ENCODE results near the gene MAP4K3. TPM values are rescaled to one million over a fixed set of nuclear protein-coding genes. Genes with fewer than 3 reads are reported as not detected.
A peak's percentile ranks its signal among the peaks of the same experiment; 100 is the strongest.
"Not testable (repeated sequence)": the region's sequence is repeated elsewhere in the genome, so short reads cannot be mapped to it uniquely, and the experiment has no call there.

MAP4K3 gene
- total and polyA plus RNA-seq, 5 donors = 18.7 to 50.0 (median 39.5) TPM

GRCh38 chr2:39264733-39265132 is 172.4 kb downstream of the MAP4K3 start:
- Histone ChIP-seq H3K4me3 (ENCODE audit: low read length) (no peak overlapping the region), H3K9me3 (ENCODE audit: control insufficient read depth, low read length) (no peaks in the 10 kb centered on the region), H3K27ac (ENCODE audit: low read length) (no peak overlapping the region), H3K4me1 (ENCODE audit: control insufficient read depth, insufficient read depth, low read length) (no peaks in the 10 kb centered on the region), H3K27me3 (ENCODE audit: control insufficient read depth, insufficient read depth) (no peaks in the 10 kb centered on the region)
- no peak for ATAC-seq
- WGBS = 95% methylated on average over 1 of the region's 1 CpG
- intact Hi-C loops (cut with DNase I) = no loop called here
- DNase-seq = no peak

GRCh38 chr2:39260087-39260486 is 177.0 kb downstream of the MAP4K3 start:
- DNase-seq (no peak), ATAC-seq (no peak)
- Histone ChIP-seq H3K27me3 (ENCODE audit: control insufficient read depth, insufficient read depth) (no peaks in the 10 kb centered on the region), H3K27ac (ENCODE audit: low read length) (no peak overlapping the region), H3K4me1 (ENCODE audit: control insufficient read depth, insufficient read depth, low read length) (no peaks in the 10 kb centered on the region), H3K4me3 (ENCODE audit: low read length) (no peak overlapping the region), H3K9me3 (ENCODE audit: control insufficient read depth, low read length) (no peaks in the 10 kb centered on the region)
- 95% methylated on average over 4 of the region's 4 CpGs for WGBS
- intact Hi-C loops (cut with DNase I) = no loop called here

- no peak overlapping the region for H3K27ac ChIP-seq (ENCODE audit: low read length)
- ATAC-seq (no peak), DNase-seq (no peak)
- H3K4me3 ChIP-seq (ENCODE audit: low read length) = no peak overlapping the region
- H3K27me3 ChIP-seq (ENCODE audit: control insufficient read depth, insufficient read depth) = no peaks in the 10 kb centered on the region
- intact Hi-C loops (cut with DNase I) = no loop called here
- H3K9me3 ChIP-seq (ENCODE audit: control insufficient read depth, low read length) = no peaks in the 10 kb centered on the region
- H3K4me1 ChIP-seq (ENCODE audit: control insufficient read depth, insufficient read depth, low read length) = no peaks in the 10 kb centered on the region
These were observed 181.0 kb downstream of the MAP4K3 start for GRCh38 chr2:39256040-39256439.

- 70% methylated on average over 18 of the region's 18 CpGs for WGBS
- no peaks in the 10 kb centered on the region for H3K27me3 ChIP-seq (ENCODE audit: control insufficient read depth, insufficient read depth)
- H3K9me3 ChIP-seq (ENCODE audit: control insufficient read depth, low read length) = no peaks in the 10 kb centered on the region
- no peak overlapping the region for H3K4me3 ChIP-seq (ENCODE audit: low read length)
- intact Hi-C loops (cut with DNase I) = no loop called here
- peak overlapping the region; percentile 80 for H3K27ac ChIP-seq (ENCODE audit: low read length)
- ATAC-seq (peak; percentile 63 to 75), DNase-seq (peak; percentile 20 to 72 (median 56))
- no peaks in the 10 kb centered on the region for H3K4me1 ChIP-seq (ENCODE audit: control insufficient read depth, insufficient read depth, low read length)
These were observed 184.1 kb downstream of the MAP4K3 start for GRCh38 chr2:39252888-39253518.

DNA sequence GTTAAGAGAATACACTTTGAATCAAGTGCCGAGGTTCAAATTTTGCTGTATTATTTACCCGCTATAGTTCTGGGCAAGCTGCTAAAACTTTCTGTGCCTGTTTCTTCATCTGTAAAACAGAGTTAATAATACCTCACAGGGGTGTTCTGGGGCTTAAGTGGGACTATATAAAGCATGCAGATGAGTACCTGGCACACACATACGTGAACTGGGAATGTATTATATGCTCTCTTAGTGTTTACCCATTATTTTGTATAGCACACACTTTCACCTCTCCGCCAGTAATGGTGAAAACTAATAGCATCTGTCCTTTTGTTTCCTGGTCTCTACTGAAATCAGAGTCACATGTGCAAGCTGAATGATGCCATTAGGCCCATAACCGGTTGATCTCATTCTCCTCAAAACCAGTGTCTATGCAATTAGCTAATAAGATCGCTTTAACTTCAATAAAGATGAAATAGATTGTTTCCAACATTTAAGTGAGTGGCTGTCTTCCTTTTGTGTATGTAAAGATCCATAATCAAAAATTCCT is 189.5 kb downstream of the MAP4K3 start:
- Histone ChIP-seq H3K27me3 (ENCODE audit: control insufficient read depth, insufficient read depth) (no peaks in the 10 kb centered on the region), H3K9me3 (ENCODE audit: control insufficient read depth, low read length) (no peaks in the 10 kb centered on the region), H3K4me3 (ENCODE audit: low read length) (no peak overlapping the region), H3K4me1 (ENCODE audit: control insufficient read depth, insufficient read depth, low read length) (no peaks in the 10 kb centered on the region), H3K27ac (ENCODE audit: low read length) (no peak overlapping the region)
- intact Hi-C loops (cut with DNase I) = no loop called here
- 84% methylated on average over 6 of the region's 6 CpGs for WGBS
- DNase-seq (no peak), ATAC-seq (peak in 1 of 2 donors; percentile 44)

- no peak overlapping the region for H3K27ac ChIP-seq (ENCODE audit: low read length)
- no peak overlapping the region for H3K4me3 ChIP-seq (ENCODE audit: low read length)
- 90% methylated on average over 1 of the region's 1 CpG for WGBS
- no peaks in the 10 kb centered on the region for H3K9me3 ChIP-seq (ENCODE audit: control insufficient read depth, low read length)
- DNase-seq = no peak
- no peaks in the 10 kb centered on the region for H3K27me3 ChIP-seq (ENCODE audit: control insufficient read depth, insufficient read depth)
- ATAC-seq = no peak
- intact Hi-C loops (cut with DNase I) = no loop called here
- no peaks in the 10 kb centered on the region for H3K4me1 ChIP-seq (ENCODE audit: control insufficient read depth, insufficient read depth, low read length)
These were observed 190.6 kb downstream of the MAP4K3 start for GRCh38 chr2:39246382-39246980.

- intact Hi-C loops (cut with DNase I); ATAC-seq; H3K4me3 ChIP-seq (ENCODE audit: low read length): not testable (repeated sequence)
These were observed 192.0 kb downstream of the MAP4K3 start for GRCh38 chr2:39244963-39245625.

GRCh38 chr2:39244241-39244862 is 192.7 kb downstream of the MAP4K3 start:
- intact Hi-C loops (cut with DNase I); ATAC-seq; H3K4me3 ChIP-seq (ENCODE audit: low read length); H3K4me1 ChIP-seq (ENCODE audit: control insufficient read depth, insufficient read depth, low read length); H3K27ac ChIP-seq (ENCODE audit: low read length); H3K27me3 ChIP-seq (ENCODE audit: control insufficient read depth, insufficient read depth); H3K9me3 ChIP-seq (ENCODE audit: control insufficient read depth, low read length): not testable (repeated sequence)
- WGBS = 95% methylated on average over 39 of the region's 39 CpGs
- peak in 1 of 3 donors; percentile 48 for DNase-seq

More at GRCh38 chr2:39244963-39245625, 192.0 kb downstream of the MAP4K3 start:
- H3K9me3 ChIP-seq (ENCODE audit: control insufficient read depth, low read length); H3K4me1 ChIP-seq (ENCODE audit: control insufficient read depth, insufficient read depth, low read length); H3K27ac ChIP-seq (ENCODE audit: low read length); H3K27me3 ChIP-seq (ENCODE audit: control insufficient read depth, insufficient read depth): not testable (repeated sequence)
- DNase-seq = peak in 1 of 3 donors; percentile 23
- WGBS = 90% methylated on average over 31 of the region's 31 CpGs

DNA sequence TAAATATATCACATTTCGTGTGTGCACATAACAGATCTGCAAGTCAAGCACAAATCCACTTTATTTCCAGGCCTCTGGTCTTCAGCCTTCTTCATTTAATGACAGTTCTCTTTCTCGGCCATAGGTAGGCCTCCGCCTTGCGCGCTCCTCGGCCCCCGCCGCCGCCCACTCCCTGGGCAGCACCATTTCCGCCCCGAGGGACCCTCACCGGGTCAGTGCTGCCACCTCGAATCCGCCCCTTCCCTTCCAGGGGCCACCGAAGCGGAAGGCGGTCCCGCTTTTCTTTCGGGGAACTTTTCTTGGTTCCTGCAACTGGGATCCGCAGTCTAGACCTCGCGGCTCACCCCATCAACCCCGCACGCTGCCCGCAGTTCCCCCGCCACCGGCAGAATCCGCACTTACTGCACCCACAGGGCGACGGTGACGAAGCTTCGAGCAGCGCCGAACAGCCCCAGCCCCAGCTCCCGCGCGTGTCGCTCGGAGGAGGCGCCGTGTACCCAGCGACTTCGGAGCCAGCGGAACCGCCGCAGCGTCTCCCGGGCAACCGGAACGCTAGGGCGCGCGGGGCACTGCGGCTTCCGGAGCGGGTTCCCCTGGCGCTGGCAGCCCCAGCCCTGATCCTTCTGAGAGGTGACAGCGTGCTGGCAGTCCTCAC is 193.5 kb downstream of the MAP4K3 start, which contains the start of gene CDKL4:
Gene CDKL4, minus strand, starts transcription at position 502 of the 655 bp plus-strand sequence.
- Histone ChIP-seq H3K27me3 (ENCODE audit: control insufficient read depth, insufficient read depth) (no peaks in the 10 kb centered on the region), H3K4me1 (ENCODE audit: control insufficient read depth, insufficient read depth, low read length) (no peaks in the 10 kb centered on the region), H3K27ac (ENCODE audit: low read length) (no peak within 1 kb of the TSS), H3K9me3 (ENCODE audit: control insufficient read depth, low read length) (no peaks in the 10 kb centered on the region), H3K4me3 (ENCODE audit: low read length) (no peak within 1 kb of the TSS)
- intact Hi-C loops (cut with DNase I) = no loop called here
- WGBS = 67% methylated on average over 58 of the region's 58 CpGs
- ATAC-seq (peak; percentile 73 to 75), DNase-seq (peak; percentile 21 to 69 (median 64))

- intact Hi-C loops (cut with DNase I) = no loop called here
- Histone ChIP-seq H3K9me3 (ENCODE audit: control insufficient read depth, low read length) (no peaks in the 10 kb centered on the region), H3K4me3 (ENCODE audit: low read length) (no peak overlapping the region), H3K27ac (ENCODE audit: low read length) (no peak overlapping the region), H3K4me1 (ENCODE audit: control insufficient read depth, insufficient read depth, low read length) (no peaks in the 10 kb centered on the region), H3K27me3 (ENCODE audit: control insufficient read depth, insufficient read depth) (no peaks in the 10 kb centered on the region)
- DNase-seq (no peak), ATAC-seq (no peak)
- WGBS = 52% methylated on average over 4 of the region's 4 CpGs
These were observed 195.5 kb downstream of the MAP4K3 start for GRCh38 chr2:39241588-39241987.

All from right cardiac atrium (tissue), 5 donors.